CD4-positive, alpha-beta T cell treated with Interferon alpha-2 for 1 hour (primary cell): ENCODE measurements around the gene STT3A.
"Not testable (repeated sequence)": the region's sequence is repeated elsewhere in the genome, so short reads cannot be mapped to it uniquely, and the experiment has no call there.

ENCODE experiments used
- DNase-seq, 2 donors: peaks; one replicate each; pipeline ENCODE4 v3.0.0-alpha.2; 2020 to 2022

STT3A gene

GRCh38 chr11:125592305-125593113 lies at the start of gene STT3A:
Gene STT3A (plus strand): TSS chr11:125592852. CDS start chr11:125595916, 3,064 bp downstream.
- peak; percentile 99 for DNase-seq

GRCh38 chr11:125550780-125551179 lies 41.9 kb upstream of the STT3A start:
- DNase-seq, result no peak

GRCh38 chr11:125551835-125552342 lies 40.8 kb upstream of the STT3A start:
- no peak for DNase-seq

GRCh38 chr11:125552927-125553326 lies 39.7 kb upstream of the STT3A start:
- DNase-seq, result no peak

- DNase-seq, result no peak
These were observed 39.3 kb upstream of the STT3A start for GRCh38 chr11:125553357-125553756.

GRCh38 chr11:125554038-125554437 lies 38.6 kb upstream of the STT3A start:
- DNase-seq, result no peak

- no peak for DNase-seq
These were observed 32.8 kb upstream of the STT3A start for GRCh38 chr11:125559888-125560287.

- no peak for DNase-seq
These were observed 30.7 kb upstream of the STT3A start for GRCh38 chr11:125561924-125562323.

GRCh38 chr11:125562430-125562829 lies 30.2 kb upstream of the STT3A start:
- no peak for DNase-seq

- no peak for DNase-seq
These were observed 28.3 kb upstream of the STT3A start for GRCh38 chr11:125564357-125564756.

GRCh38 chr11:125566235-125566634 lies 26.4 kb upstream of the STT3A start:
- no peak for DNase-seq

- DNase-seq, result peak; percentile 87 to 91
These were observed 23.4 kb upstream of the STT3A start, which contains the start of gene EI24 for GRCh38 chr11:125568970-125569914. Gene EI24 (plus strand): TSS chr11:125569477. CDS start chr11:125572528, 3,051 bp downstream.

- peak in 1 of 2 donors; percentile 22 for DNase-seq
These were observed 22.6 kb upstream of the STT3A start for GRCh38 chr11:125569915-125570621.

GRCh38 chr11:125570952-125571351 lies 21.7 kb upstream of the STT3A start:
- no peak for DNase-seq

- no peak for DNase-seq
These were observed 19.7 kb upstream of the STT3A start for GRCh38 chr11:125572916-125573315.

- DNase-seq, result not testable (repeated sequence)
These were observed 15.5 kb upstream of the STT3A start for GRCh38 chr11:125577181-125577580.

- DNase-seq, result no peak
These were observed 13.9 kb upstream of the STT3A start for GRCh38 chr11:125578783-125579182.

- DNase-seq, result no peak
These were observed 12.8 kb upstream of the STT3A start for GRCh38 chr11:125579811-125580210.

GRCh38 chr11:125583496-125583895 lies 9.2 kb upstream of the STT3A start:
- no peak for DNase-seq

- DNase-seq, result no peak
These were observed 7.2 kb upstream of the STT3A start for GRCh38 chr11:125585487-125585886.

GRCh38 chr11:125586623-125587022 lies 6.0 kb upstream of the STT3A start:
- no peak for DNase-seq

- no peak for DNase-seq
These were observed 5.2 kb upstream of the STT3A start for GRCh38 chr11:125587480-125587879.

- DNase-seq, result no peak
These were observed 4.1 kb upstream of the STT3A start for GRCh38 chr11:125588505-125588904.
